CD4-positive, alpha-beta T cell treated with Interleukin-6 at 100 ng/mL for 8 hours (primary cell): Measurements from ENCODE around the gene SERPINB5.

Experiments
- DNase-seq: peaks from one replicate; pipeline ENCODE4 v3.0.0-alpha.2; 2020; ENCODE audit warnings: mixed read lengths, low spot score

Gene SERPINB5

DNA sequence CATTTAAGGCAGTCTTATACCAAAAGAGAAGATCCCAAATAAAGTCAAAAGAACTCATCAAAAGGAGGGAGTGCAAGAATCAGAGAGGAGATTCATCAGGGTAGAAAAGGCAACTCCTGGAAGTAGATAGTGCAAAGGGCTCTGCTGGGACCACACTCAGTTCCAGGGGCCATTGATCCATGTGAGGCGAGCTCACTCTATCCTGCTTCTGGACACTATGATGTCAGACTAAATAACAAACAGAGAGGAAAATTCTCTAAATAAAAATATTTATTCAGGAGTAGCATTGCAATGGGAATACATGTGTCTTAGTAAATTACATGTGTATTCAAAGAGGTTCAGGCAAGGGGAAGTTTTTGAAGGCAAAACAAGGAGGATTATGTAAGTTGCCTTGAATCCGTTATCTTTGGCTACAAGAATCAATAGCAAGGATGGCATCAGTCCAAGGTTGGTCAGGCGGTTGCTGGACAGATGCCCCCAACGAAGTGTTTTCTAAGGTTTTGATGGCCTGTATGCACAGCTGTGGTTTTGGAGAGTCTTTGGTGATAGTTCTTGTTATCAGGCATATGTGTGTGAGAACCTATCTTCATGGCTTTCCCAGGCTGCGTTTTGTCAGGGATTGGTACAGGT is 52.2 kb downstream of the SERPINB5 start:
- no peak for DNase-seq

DNA sequence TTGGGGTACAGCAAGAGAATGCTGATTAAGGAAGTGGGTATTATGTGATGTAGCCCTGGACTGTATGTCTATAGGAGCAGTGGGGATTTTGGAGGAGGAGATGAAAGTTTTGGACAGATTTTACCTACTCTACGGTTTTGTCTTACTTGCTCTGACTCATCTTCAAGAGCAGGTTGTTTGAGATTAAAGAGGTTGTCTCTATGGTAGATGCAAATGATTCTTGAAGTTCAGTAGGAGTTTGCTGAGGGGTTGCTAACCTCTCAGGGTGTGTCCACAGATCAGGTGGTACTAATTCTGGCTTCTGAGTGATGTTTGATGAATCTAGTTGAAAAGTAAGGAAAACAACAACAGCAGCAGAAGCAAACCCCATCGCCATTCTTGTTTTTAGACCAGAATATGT is 55.7 kb downstream of the SERPINB5 start:
- DNase-seq: no peak

DNA sequence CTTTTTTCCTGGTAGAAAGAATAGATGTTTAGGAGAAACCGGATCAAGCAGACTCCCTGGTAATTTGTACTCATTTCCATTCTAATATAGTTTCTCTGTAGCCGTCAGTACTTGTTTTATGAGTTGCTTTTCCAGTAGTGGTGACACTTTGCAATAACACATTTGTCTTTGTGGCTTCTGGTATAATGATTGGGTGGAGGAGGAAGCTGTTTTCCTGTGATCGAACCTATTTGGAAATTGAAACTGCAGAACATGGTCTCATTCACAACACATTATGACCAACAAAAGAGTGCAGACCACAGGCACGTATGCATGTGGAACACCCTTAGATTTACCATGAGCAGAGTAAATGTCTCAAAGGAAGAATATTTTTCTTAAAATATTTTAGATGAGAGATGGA is 57.9 kb downstream of the SERPINB5 start:
- no peak for DNase-seq

DNA sequence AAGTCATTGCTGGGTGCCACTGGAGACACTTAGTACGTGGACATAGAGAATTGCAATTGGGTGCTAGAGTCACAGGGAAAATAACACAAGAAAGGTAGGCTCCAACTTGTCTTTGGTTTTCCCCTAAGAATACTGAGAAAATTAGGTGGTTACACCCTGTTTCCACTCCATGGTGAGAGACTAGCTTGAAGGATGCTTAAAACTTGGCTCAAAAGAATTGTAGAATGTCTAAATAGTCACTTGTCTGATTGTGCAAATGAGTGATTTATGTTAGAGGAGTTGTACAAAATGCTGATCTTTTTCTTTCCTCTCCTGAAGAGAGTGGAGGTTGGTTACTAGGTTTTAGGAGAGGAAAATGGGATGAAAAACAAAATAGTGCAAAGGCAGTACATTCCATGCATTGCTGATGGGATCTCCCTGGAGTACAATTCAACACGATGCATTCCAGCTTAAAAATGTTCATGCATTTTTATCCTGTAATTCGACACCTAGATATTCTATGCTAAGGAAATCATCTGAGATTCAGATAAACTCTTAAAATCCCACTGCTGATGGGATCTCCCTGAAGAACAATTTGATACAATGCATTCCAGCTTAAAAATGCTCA is 63.2 kb downstream of the SERPINB5 start:
- DNase-seq: no peak

DNA sequence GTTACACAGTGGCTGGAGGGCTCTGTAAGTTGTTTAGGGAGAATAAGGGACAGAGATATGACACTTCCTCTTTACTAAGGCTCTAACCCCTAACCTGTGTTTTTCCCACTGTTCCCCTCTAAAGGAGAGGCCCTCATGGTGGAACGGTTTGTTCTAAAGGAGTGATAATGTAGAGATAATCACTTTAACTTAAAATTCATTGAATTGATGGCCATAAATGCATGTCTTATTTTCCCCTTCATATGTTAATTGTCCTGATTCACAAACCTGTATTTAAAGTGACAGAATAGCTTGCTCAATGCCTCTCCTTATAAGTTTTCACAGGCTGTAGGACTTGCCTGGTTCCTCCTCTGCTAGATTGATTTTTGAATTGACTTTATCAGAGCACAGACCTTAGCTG is 65.3 kb downstream of the SERPINB5 start, which contains the start of gene SERPINB12:
TSS of gene SERPINB12 (plus strand) at position 301 of the 400 bp plus-strand sequence. CDS start 13,791 bp downstream, outside the sequence.
- DNase-seq: no peak

DNA sequence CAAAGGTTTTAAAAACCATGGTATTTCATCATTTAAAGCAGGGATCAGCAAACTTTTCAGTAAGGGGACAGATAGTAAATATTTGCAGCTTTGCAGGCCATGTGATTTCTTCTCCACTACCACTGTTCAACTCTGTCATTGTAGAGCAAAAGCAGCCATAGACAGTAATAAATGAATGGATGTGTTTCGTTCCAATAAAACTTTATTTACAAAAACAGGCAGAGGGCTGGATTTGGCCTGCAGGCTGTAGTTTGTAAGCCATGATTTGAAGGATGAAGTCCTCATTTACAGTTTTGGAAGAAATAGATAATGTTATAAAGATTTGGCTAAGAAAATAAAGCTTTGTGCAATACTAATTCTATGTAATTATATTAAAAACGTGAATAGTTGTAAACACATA is 67.3 kb downstream of the SERPINB5 start:
- no peak for DNase-seq

DNA sequence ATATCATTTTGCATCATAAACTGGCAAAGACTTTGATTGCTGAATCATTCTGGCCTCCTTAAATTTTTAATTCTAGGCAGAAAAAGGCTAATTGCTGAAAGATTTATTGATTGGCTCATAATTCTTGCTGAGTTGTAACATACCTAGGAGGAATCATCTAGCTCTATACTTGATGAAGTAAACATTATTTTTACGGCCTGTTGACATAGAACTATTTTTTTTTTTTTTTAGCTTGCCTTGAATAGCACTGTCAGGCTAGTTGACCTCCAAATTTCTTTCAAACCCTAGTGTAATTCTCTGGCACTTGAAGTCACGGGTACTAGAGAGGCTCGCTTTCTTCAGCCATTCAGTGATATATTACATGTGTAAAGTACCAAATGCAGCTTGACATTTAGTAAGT is 68.2 kb downstream of the SERPINB5 start:
- DNase-seq: no peak

DNA sequence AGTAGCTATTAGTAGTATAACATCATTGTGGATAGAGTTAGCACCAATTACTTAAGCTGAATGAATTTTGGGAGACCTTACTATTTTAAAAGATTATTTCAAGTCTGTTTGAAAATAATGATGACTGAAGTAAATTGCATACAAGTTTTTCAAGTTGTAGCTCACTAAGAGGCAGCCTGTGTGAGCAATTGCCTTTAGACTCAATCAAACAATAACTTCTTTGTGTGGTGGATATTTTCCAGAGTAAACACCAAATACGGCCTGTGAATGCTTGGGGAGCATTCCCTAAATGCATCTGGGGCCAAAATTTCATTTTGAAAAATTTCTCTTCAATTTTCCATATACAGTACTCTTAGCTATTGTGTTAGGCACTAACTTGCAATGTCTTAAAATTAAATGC is 73.3 kb downstream of the SERPINB5 start:
- no peak for DNase-seq

DNA sequence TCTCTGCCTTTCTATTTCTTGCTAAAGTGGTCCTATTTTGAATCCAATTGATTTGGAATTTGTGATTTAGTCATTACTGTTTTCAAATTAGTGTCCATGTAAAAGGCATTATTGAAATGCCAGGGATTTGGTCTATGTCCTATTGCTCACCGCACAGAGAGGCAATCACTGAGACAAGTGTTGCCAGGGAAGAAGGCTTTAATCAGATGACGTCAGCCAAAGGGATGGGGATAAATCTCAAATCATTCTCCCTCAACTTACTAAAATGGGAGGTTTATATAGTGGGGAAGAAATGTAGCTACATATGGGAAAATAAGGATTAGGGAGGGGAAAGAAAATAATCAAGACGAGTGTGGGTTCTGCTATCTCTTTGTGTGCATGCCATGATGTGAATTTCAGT is 75.0 kb downstream of the SERPINB5 start:
- no peak for DNase-seq

DNA sequence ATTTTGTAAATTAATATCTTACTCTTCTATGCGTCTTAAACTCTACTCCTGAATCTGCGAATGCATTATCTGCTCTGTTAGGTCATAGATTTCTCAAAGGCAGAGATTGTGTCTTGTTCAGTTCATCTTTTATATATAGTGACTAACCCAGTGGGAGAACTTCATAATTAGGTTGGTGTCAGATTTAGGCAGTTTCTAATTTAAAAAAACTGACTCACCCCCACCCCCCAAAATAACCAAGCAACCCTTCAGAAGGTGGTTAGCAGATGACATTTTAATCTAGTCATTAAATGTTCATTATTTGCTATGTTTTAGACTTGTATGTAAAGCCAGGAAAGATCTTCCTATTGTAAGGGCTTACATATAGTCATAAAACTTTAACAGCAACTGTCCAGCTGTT is 75.8 kb downstream of the SERPINB5 start:
- no peak for DNase-seq

DNA sequence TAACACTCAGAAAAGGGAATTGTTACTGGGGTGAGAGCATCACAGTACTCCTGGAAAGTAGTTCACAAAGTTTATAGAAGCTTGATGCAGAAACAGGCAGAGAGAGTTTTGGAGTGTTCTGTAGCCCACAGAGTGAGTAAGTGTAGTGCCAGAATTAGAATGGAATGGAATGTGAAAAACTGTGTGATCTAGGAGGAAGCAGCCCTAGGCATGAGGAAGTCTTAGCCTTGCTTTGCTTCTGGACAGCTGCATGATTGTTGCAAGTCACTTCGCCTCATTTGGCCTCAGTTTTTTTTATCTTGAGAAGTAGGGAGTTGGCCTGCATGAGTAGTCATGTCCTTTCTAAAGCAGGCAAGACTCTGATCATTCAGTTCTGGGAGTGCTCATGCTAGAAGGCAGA is 76.3 kb downstream of the SERPINB5 start:
- no peak for DNase-seq
